ENCODE results near the gene RAB3IL1.

DNA sequence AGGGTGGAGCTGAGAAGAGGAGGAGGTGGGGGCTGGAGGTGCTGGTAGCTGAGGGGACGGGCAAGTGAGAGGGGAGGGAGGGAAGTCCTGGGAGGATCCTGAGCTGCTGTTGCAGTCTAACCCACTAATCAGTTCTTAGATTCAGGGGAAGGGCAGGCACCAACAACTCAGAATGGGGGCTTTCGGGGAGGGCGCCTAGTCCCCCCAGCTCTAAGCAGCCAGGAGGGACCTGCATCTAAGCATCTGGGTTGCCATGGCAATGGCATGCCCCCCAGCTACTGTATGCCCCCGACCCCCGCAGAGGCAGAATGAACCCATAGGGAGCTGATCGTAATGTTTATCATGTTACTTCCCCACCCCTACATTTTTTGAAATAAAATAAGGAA is 50.4 kb downstream of the RAB3IL1 start:
- TF ChIP-seq, protein P1, sequence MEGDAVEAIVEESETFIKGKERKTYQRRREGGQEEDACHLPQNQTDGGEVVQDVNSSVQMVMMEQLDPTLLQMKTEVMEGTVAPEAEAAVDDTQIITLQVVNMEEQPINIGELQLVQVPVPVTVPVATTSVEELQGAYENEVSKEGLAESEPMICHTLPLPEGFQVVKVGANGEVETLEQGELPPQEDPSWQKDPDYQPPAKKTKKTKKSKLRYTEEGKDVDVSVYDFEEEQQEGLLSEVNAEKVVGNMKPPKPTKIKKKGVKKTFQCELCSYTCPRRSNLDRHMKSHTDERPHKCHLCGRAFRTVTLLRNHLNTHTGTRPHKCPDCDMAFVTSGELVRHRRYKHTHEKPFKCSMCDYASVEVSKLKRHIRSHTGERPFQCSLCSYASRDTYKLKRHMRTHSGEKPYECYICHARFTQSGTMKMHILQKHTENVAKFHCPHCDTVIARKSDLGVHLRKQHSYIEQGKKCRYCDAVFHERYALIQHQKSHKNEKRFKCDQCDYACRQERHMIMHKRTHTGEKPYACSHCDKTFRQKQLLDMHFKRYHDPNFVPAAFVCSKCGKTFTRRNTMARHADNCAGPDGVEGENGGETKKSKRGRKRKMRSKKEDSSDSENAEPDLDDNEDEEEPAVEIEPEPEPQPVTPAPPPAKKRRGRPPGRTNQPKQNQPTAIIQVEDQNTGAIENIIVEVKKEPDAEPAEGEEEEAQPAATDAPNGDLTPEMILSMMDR (IDR thresholded peaks at IDR 0.05 in 2 of 3, conservative IDR thresholded peaks at IDR 0.05 in 1 of 3; ENCODE audit: borderline replicate concordance in 1 of 3, insufficient read depth in 1 of 3, low read depth in 2 of 3, low read length in 2 of 3): no peak
- TF ChIP-seq POLR2AphosphoS5 (IDR thresholded peaks at IDR 0.05; ENCODE audit: low read depth, low read length) (no peak), POLR2A (IDR thresholded peaks at IDR 0.05; ENCODE audit: borderline replicate concordance, extremely low read depth, insufficient read depth, insufficient read length) (no peak), CBX3 (IDR thresholded peaks at IDR 0.05; ENCODE audit: low read depth) (no peak)
- TF ChIP-seq, protein P2, sequence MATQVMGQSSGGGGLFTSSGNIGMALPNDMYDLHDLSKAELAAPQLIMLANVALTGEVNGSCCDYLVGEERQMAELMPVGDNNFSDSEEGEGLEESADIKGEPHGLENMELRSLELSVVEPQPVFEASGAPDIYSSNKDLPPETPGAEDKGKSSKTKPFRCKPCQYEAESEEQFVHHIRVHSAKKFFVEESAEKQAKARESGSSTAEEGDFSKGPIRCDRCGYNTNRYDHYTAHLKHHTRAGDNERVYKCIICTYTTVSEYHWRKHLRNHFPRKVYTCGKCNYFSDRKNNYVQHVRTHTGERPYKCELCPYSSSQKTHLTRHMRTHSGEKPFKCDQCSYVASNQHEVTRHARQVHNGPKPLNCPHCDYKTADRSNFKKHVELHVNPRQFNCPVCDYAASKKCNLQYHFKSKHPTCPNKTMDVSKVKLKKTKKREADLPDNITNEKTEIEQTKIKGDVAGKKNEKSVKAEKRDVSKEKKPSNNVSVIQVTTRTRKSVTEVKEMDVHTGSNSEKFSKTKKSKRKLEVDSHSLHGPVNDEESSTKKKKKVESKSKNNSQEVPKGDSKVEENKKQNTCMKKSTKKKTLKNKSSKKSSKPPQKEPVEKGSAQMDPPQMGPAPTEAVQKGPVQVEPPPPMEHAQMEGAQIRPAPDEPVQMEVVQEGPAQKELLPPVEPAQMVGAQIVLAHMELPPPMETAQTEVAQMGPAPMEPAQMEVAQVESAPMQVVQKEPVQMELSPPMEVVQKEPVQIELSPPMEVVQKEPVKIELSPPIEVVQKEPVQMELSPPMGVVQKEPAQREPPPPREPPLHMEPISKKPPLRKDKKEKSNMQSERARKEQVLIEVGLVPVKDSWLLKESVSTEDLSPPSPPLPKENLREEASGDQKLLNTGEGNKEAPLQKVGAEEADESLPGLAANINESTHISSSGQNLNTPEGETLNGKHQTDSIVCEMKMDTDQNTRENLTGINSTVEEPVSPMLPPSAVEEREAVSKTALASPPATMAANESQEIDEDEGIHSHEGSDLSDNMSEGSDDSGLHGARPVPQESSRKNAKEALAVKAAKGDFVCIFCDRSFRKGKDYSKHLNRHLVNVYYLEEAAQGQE (IDR thresholded peaks at IDR 0.05; ENCODE audit: low read depth): no peak

Data from HCT116 (cell line).